GM18526 (cell line): ENCODE measurements around the gene PAM.

ENCODE experiments used
- POLR2A ChIP-seq: IDR thresholded peaks from 3 replicates; pipeline ENCODE4 v1.6.1; 2011; ENCODE audit not compliant: insufficient read length; ENCODE audit errors: extremely low read depth

PAM gene

DNA sequence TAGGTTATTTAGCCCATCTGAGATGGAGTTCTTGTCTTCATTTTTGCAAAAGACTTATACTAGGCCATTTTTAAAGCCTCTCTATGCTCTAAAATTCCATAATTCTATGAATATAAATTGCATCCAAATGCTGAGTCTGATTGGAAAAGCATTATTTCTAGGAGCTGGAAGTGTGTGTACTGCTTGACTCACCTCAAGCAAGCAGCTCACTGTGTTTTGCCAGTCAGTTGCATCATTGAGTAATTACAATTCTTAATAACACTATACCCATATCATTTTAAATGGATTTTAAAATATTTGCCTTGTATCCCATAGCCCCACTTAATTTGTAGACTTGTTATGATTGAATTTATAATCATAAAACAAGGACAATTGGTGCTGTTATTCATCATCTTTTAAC is 161.0 kb downstream of the PAM start:
- TF ChIP-seq POLR2A: no peak

GRCh38 chr5:102918986-102919610 is 164.0 kb downstream of the PAM start:
- TF ChIP-seq POLR2A: no peak

- TF ChIP-seq POLR2A: no peak
Observed at GRCh38 chr5:102920762-102921161, 165.7 kb downstream of the PAM start.

DNA sequence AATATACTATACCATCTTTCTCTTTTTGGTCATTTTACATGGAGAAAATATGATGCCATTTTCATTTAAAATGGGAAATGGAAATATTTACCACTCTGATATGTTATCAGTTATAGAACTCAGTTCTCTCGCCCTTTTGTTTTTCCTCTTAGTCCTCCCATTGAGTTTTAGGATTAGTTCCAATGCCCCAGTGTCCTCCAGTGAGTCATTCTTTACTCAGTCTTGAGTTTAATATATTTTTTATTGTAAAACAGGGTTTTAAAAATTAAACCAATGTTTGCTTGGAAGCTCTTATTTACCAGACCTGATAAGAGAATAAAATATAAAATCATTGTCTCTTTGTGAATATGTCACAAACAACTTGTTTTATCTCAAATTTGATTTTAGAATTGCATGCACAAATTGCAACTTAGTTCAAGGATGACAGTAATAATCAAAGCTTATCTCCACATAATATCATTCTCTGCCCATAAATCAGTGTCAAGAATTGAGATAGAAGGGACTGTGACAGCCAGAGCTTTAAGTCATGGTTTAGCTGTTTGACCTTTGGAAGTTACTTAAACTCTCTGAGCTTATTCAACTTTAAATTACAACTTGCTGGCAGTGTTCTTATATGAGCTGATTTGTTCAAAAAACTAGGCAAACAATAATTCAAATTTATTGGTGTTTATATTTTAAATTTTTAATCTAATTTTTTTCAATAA is 166.4 kb downstream of the PAM start:
- no peak for TF ChIP-seq POLR2A

GRCh38 chr5:102922111-102922720 is 167.1 kb downstream of the PAM start:
- TF ChIP-seq POLR2A: no peak

DNA sequence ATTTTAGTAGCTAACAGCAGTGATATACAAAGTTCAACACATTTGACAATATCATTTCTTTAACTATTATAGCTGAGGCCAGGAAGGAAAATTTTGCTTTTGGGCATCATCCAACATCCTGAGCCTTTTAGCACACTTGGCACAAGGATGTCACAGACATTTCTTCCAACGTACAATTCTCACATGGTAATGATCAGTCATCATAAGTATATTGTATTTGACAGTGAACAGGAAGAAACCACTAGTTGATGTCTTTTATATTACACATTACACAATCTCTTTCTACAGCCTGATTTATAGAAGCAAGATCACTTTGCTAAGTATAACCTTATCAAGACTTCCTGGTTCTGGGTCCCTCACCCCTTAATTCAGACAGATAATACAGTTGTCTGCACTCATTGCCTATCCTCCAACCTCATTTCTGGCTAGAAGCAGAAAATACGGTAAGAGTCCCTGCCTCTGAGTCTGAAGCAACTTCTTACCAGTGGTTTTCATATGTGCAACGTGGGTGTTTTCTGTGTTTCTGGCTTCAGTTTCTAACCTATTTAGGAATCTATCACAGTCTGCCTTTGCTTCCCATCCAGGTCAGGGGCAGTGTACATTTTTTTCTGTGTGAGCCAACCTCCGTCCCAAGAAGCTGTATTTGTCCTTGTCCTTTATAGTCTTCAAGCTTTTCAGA is 167.8 kb downstream of the PAM start:
- no peak for TF ChIP-seq POLR2A

- no peak for TF ChIP-seq POLR2A
Observed at GRCh38 chr5:102924963-102925362, 169.9 kb downstream of the PAM start.

GRCh38 chr5:102927007-102927406 is 171.9 kb downstream of the PAM start:
- TF ChIP-seq POLR2A: no peak

GRCh38 chr5:102930244-102930643 is 175.1 kb downstream of the PAM start:
- no peak for TF ChIP-seq POLR2A

DNA sequence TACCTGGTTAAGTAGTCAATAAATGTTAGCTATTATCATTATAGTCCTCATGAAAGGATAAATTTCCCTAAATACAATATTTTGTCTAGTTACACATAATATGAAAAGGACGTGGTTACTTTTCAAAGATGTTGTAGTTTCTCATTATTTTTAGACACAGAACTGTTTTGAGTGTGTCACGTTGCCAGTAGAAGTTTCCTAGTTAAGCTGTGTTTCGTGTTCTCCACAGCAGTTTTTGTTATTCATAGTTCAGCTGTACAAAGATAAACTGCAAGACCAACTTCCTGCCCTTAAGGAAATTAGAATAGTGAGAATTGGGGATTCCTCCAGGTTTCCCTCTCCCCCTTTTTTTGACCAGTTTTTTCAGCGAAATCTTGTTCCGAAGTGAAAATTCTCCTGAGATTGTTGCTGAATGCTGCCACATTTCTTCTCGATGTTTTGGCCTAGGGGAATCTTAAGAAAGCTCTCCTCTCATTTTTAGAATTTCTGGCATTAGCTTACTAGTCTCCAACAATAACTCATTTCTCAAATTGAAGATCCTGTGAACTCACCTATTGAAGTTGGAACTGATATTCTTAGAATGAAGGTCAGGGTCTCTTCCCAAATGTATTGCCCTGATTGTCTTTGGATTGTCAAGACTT is 176.1 kb downstream of the PAM start:
- TF ChIP-seq POLR2A: no peak

DNA sequence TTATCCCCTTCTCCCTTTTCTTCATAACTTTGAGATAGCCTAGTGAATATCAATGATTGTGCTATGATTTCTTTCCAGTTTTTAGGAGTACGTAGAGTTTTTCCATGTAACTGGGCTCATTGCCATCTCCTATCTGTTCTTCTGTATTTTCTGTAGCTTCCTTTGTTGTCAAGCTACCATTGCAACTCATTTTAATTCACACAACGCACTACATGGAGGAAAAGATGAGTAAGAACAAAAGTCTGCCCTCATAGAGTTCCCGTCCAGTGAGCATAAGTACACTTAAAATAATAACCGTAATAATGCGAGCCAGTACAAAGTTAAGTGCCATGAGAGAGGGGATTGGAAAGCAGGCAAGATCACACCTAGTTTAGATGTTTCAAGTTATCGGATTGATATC is 177.7 kb downstream of the PAM start:
- TF ChIP-seq POLR2A: no peak

- TF ChIP-seq POLR2A: no peak
Observed at GRCh38 chr5:102933316-102933715, 178.2 kb downstream of the PAM start.

- no peak for TF ChIP-seq POLR2A
Observed at GRCh38 chr5:102933721-102934459, 178.8 kb downstream of the PAM start.

GRCh38 chr5:102937894-102938293 is 182.8 kb downstream of the PAM start:
- TF ChIP-seq POLR2A: no peak

DNA sequence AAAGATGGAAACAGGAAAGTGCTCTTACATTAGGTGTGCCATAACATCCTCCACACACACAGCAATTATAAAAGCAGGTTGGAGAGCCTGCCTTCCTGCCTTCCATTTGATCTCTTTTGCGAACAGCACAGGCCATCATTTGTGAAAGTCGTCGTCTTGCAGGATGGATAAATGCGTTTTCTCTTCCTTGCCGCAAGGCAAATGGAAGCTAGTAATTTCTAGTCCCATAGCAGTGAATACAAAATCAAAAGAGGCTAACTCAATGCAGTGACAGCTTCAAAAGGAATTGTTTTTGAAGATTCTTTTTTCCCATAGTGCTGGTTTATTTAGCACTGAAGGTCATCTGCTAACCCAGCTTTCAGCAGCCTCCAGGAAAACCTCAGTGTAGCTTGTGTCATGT is 186.0 kb downstream of the PAM start:
- TF ChIP-seq POLR2A: no peak

- TF ChIP-seq POLR2A: no peak
Observed at GRCh38 chr5:102946414-102946813, 191.3 kb downstream of the PAM start.
